H9 (cell line): ENCODE data around the gene HOXA2. TPM values are rescaled to one million over a fixed set of nuclear protein-coding genes. Genes with fewer than 3 reads are reported as not detected.

Source experiments
- DNase-seq: peaks from one replicate; pipeline ENCODE4 v3.0.0-alpha.2; 2017
- H2AFZ ChIP-seq: one replicate; pipeline ENCODE4 v1.6.1; 2013; ENCODE audit warnings: mild to moderate bottlenecking, low read length, control low read depth, moderate library complexity
- H2AK5ac ChIP-seq: 2 replicates; pipeline ENCODE4 v1.6.1; 2013; ENCODE audit warnings: low read length, control low read depth, mixed read lengths; ENCODE audit not compliant: insufficient read length
- H2BK120ac ChIP-seq: one replicate; pipeline ENCODE4 v1.6.1; 2013; ENCODE audit warnings: low read depth, mild to moderate bottlenecking, low read length, control low read depth, inconsistent platforms; ENCODE audit not compliant: poor library complexity, severe bottlenecking
- H2BK12ac ChIP-seq: 2 replicates; pipeline ENCODE4 v1.6.1; 2013; ENCODE audit warnings: low read length, control low read depth, mixed read lengths, low read depth; ENCODE audit not compliant: insufficient read length
- H2BK15ac ChIP-seq: 2 replicates; pipeline ENCODE4 v1.6.1; 2013; ENCODE audit warnings: low read depth, low read length, control low read depth
- H2BK20ac ChIP-seq: one replicate; pipeline ENCODE4 v1.6.1; 2013; ENCODE audit warnings: low read depth, mild to moderate bottlenecking, low read length, control low read depth, inconsistent platforms; ENCODE audit not compliant: poor library complexity, severe bottlenecking
- H2BK5ac ChIP-seq: 2 replicates; pipeline ENCODE4 v1.6.1; 2013; ENCODE audit warnings: low read length, control low read depth, mixed read lengths; ENCODE audit not compliant: insufficient read length
- H3K14ac ChIP-seq: 2 replicates; pipeline ENCODE4 v1.6.1; 2013; ENCODE audit warnings: low read length, control low read depth; ENCODE audit not compliant: insufficient read depth
- H3K18ac ChIP-seq: 2 replicates; pipeline ENCODE4 v1.6.1; 2013; ENCODE audit warnings: low read depth, mild to moderate bottlenecking, mixed read lengths, low read length, control low read depth; ENCODE audit not compliant: insufficient read length
- H3K23ac ChIP-seq: 2 replicates; pipeline ENCODE4 v1.6.1; 2013; ENCODE audit warnings: low read length, control low read depth, mixed read lengths, low read depth; ENCODE audit not compliant: insufficient read length
- H3K23me2 ChIP-seq: 2 replicates; pipeline ENCODE4 v1.6.1; 2013; ENCODE audit warnings: low read depth, mild to moderate bottlenecking, mixed read lengths, low read length, control low read depth; ENCODE audit not compliant: insufficient read length, poor library complexity, severe bottlenecking
- H3K27ac ChIP-seq: 2 replicates; pipeline ENCODE4 v1.5.1; 2013; ENCODE audit warnings: low read length, control low read depth, mixed read lengths, low read depth; ENCODE audit not compliant: insufficient read length
- H3K27me3 ChIP-seq: 2 replicates; pipeline ENCODE4 v1.6.1; 2013; ENCODE audit warnings: low read length, control low read depth, inconsistent platforms; ENCODE audit not compliant: insufficient read depth
- H3K4ac ChIP-seq: 2 replicates; pipeline ENCODE4 v1.6.1; 2013; ENCODE audit warnings: low read depth, mild to moderate bottlenecking, control low read depth, inconsistent platforms, low read length, moderate library complexity
- H3K4me1 ChIP-seq: 2 replicates; pipeline ENCODE4 v1.6.1; 2013; ENCODE audit warnings: low read length, control low read depth, inconsistent platforms; ENCODE audit not compliant: insufficient read depth
- H3K4me2 ChIP-seq: 2 replicates; pipeline ENCODE4 v1.6.1; 2013; ENCODE audit warnings: low read length, control low read depth, mixed read lengths; ENCODE audit not compliant: insufficient read length, insufficient read depth
- H3K56ac ChIP-seq: 2 replicates; pipeline ENCODE4 v1.6.1; 2013; ENCODE audit warnings: low read depth, mild to moderate bottlenecking, mixed read lengths, low read length, control low read depth; ENCODE audit not compliant: insufficient read length
- H3K79me1 ChIP-seq: 2 replicates; pipeline ENCODE4 v1.6.1; 2013; ENCODE audit warnings: low read depth, mild to moderate bottlenecking, moderate library complexity, low read length, control low read depth, inconsistent platforms; ENCODE audit not compliant: insufficient read depth, poor library complexity, severe bottlenecking
- H3K79me2 ChIP-seq: 2 replicates; pipeline ENCODE4 v1.6.1; 2013; ENCODE audit warnings: low read length, control low read depth, inconsistent platforms; ENCODE audit not compliant: insufficient read depth
- H3K9ac ChIP-seq: 2 replicates; pipeline ENCODE4 v1.6.1; 2013; ENCODE audit warnings: low read length, control low read depth, mixed read lengths; ENCODE audit not compliant: insufficient read length; ENCODE audit errors: extremely low read depth
- H3K9me3 ChIP-seq: one replicate; pipeline ENCODE4 v1.6.1; 2013; ENCODE audit warnings: low read depth, low read length, inconsistent platforms; ENCODE audit not compliant: control insufficient read depth
- H3T11ph ChIP-seq: one replicate; pipeline ENCODE4 v1.6.1; 2013; ENCODE audit warnings: mild to moderate bottlenecking, low read length, control low read depth, inconsistent platforms
- H4K20me1 ChIP-seq: one replicate; pipeline ENCODE4 v1.6.1; 2013; ENCODE audit not compliant: control insufficient read depth, insufficient read length, insufficient read depth
- H4K5ac ChIP-seq: 2 replicates; pipeline ENCODE4 v1.6.1; 2013; ENCODE audit warnings: low read depth, mild to moderate bottlenecking, mixed read lengths, low read length, control low read depth; ENCODE audit not compliant: insufficient read length
- H4K8ac ChIP-seq: replicated peaks from 2 replicates; pipeline ENCODE4 v1.6.1; 2013; ENCODE audit warnings: low read length, control low read depth, mixed read lengths, low read depth; ENCODE audit not compliant: insufficient read length
- H4K91ac ChIP-seq: 2 replicates; pipeline ENCODE4 v1.6.1; 2013; ENCODE audit warnings: low read depth, mild to moderate bottlenecking, moderate library complexity, mixed read lengths, low read length, control low read depth; ENCODE audit not compliant: insufficient read length
- H3K27ac Mint-ChIP-seq, 3 experiments: 2 replicates in 2 of 3; 3 replicates in 1 of 3; pipeline ENCODE4 v1.8.0; 2020 to 2021; ENCODE audit warnings: mixed read lengths in 3 of 3, mild to moderate bottlenecking in 1 of 3, moderate library complexity in 1 of 3
- H3K27me3 Mint-ChIP-seq: 2 replicates; pipeline ENCODE4 v1.8.0; 2021; ENCODE audit warnings: low read depth, mild to moderate bottlenecking, moderate library complexity, mixed read lengths
- H3K36me3 Mint-ChIP-seq, 3 experiments: 2 replicates in 2 of 3; 3 replicates in 1 of 3; pipeline ENCODE4 v1.8.0; 2020 to 2021; ENCODE audit warnings: low read depth in 3 of 3, mixed read lengths in 3 of 3; ENCODE audit not compliant: insufficient read depth in 1 of 3
- H3K4me1 Mint-ChIP-seq, 2 experiments: 2 replicates each; pipeline ENCODE4 v1.8.0; 2020; ENCODE audit warnings: mixed read lengths in 2 of 2
- H3K4me3 Mint-ChIP-seq, 2 experiments: 2 replicates in 1 of 2; 3 replicates in 1 of 2; pipeline ENCODE4 v1.8.0; 2020 to 2021; ENCODE audit warnings: mild to moderate bottlenecking in 2 of 2, mixed read lengths in 2 of 2, moderate library complexity in 1 of 2
- H3K9me3 Mint-ChIP-seq, 2 experiments: 2 replicates in 1 of 2; 3 replicates in 1 of 2; pipeline ENCODE4 v1.8.0; 2020; ENCODE audit warnings: mild to moderate bottlenecking in 2 of 2, mixed read lengths in 2 of 2, moderate library complexity in 1 of 2
- CTCF ChIP-seq: fragments of 200-600 bp; sonication (generic); conservative IDR thresholded peaks from 3 replicates; pipeline ENCODE4 v1.8.0; 2021; ENCODE audit warnings: antibody characterized with exemption, mild to moderate bottlenecking
- WGBS: extraction: QIAGEN DNeasy Blood & Tissue Kit; methylation state at CpG from one replicate; pipeline ENCODE4 v1.1.7; 2013; ENCODE audit warnings: missing lambda C conversion rate, low lambda C conversion rate, mixed read lengths; ENCODE audit not compliant: insufficient read length; ENCODE audit errors: extremely low coverage; 5-methylcytosine and 5-hydroxymethylcytosine counted together
- total RNA-seq: library from RNA; stranded (reverse); gene quantifications from 2 replicates; pipeline ENCODE4 v1.2.1, GENCODE V29; 2021

Gene HOXA2
- total RNA-seq, 1 experiment from 2014 or later: not detected

GRCh38 chr7:27108390-27109127 is 6.1 kb upstream of the HOXA2 start:
- H3K23me2 ChIP-seq: peaks cover 3% of the 10 kb centered on the region
- H2BK12ac ChIP-seq: no peak overlapping the region
- WGBS: no CpG with 5 or more reads among the region's 41 CpGs
- H3K79me1 ChIP-seq: no peaks in the 10 kb centered on the region
- no peak overlapping the region for H4K91ac ChIP-seq
- H3K4me1 ChIP-seq: no peaks in the 10 kb centered on the region
- no peak overlapping the region for H3K4ac ChIP-seq
- H2BK15ac ChIP-seq: no peak overlapping the region
- peak overlapping the region; percentile 36 to 70; a peak in 3 of 5 replicates for H3K4me3 Mint-ChIP-seq
- no peak overlapping the region for H3K56ac ChIP-seq
- peaks cover 0 to 7% of the 10 kb centered on the region in 2 experiments; a peak in 4 of 5 replicates for H3K9me3 Mint-ChIP-seq
- no peak overlapping the region for H3K9ac ChIP-seq
- H2BK20ac ChIP-seq: no peak overlapping the region
- no peak overlapping the region for H2AK5ac ChIP-seq
- H3K14ac ChIP-seq: no peak overlapping the region
- H4K5ac ChIP-seq: no peak overlapping the region
- peaks cover 10 to 22% of the 10 kb centered on the region in 2 experiments for H3K4me1 Mint-ChIP-seq
- peak; percentile 86 for DNase-seq
- peaks cover 2% of the 10 kb centered on the region for H4K20me1 ChIP-seq
- peaks cover 100% of the 10 kb centered on the region for H3K27me3 ChIP-seq
- no peaks in the 10 kb centered on the region; a peak in 1 of 7 replicates for H3K36me3 Mint-ChIP-seq
- no peak overlapping the region for H2AFZ ChIP-seq
- no peak overlapping the region for H2BK120ac ChIP-seq
- no peak overlapping the region for H3K27ac Mint-ChIP-seq
- H3K27me3 Mint-ChIP-seq: peaks cover 100% of the 10 kb centered on the region
- H4K8ac ChIP-seq: no peak overlapping the region
- H3K79me2 ChIP-seq: no peaks in the 10 kb centered on the region
- H2BK5ac ChIP-seq: no peak overlapping the region
- no peak overlapping the region for H3K18ac ChIP-seq
- H3T11ph ChIP-seq: no peak overlapping the region
- H3K27ac ChIP-seq: no peak overlapping the region
- no peak overlapping the region for H3K4me2 ChIP-seq
- H3K23ac ChIP-seq: no peak overlapping the region
- no peaks in the 10 kb centered on the region for H3K9me3 ChIP-seq
- TF ChIP-seq CTCF: no peak
